ENCODE data around the gene ANAPC13. TPM values are rescaled to one million over a fixed set of nuclear protein-coding genes. Genes with fewer than 3 reads are reported as not detected.
A peak's percentile ranks its signal among the peaks of the same experiment; 100 is the strongest.

The ANAPC13 gene
- total RNA-seq, 1 experiment from 2014 or later, result 57.0 TPM

DNA sequence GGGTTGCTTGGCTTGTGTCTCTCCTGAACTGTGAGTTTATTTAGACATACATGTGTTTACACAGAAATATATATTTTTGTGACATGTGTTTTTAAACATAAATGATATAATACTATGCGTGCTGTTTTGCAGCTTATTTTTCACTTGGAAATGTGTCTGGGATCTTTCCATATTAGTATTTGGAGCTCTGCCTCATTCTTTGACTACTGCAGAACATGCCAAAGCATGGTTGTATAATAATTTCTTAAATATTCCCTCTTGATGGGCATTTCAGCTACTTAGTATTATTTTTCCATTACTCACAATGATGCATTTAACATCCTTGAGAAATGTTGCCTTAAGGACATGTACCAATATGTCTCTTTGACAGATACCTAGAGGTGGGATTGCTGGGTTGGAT is 19.5 kb downstream of the ANAPC13 start:
- intact Hi-C loops (cut with micrococcal nuclease; ENCODE audit: unreplicated experiment), result no loop called here
- Histone ChIP-seq H3K27me3 (replicated peaks; ENCODE audit: control insufficient read depth, insufficient read depth, low read length) (no peaks in the 10 kb centered on the region), H3K4me3 (ENCODE audit: low read depth, low read length) (no peak overlapping the region), H3K9me3 (no peaks in the 10 kb centered on the region), H3K36me3 (ENCODE audit: control insufficient read depth, insufficient read depth, low read length) (no peaks in the 10 kb centered on the region), H3K4me1 (no peaks in the 10 kb centered on the region)
- Mint-ChIP-seq H3K4me1 (ENCODE audit: low read depth, unreplicated experiment) (peaks cover 9% of the 10 kb centered on the region), H3K9me3 (ENCODE audit: unreplicated experiment) (no peaks in the 10 kb centered on the region), H3K36me3 (ENCODE audit: insufficient read depth, unreplicated experiment) (peaks cover 12% of the 10 kb centered on the region), H3K27me3 (ENCODE audit: insufficient read depth, unreplicated experiment) (no peaks in the 10 kb centered on the region), H3K4me3 (ENCODE audit: unreplicated experiment) (no peak overlapping the region), H3K27ac (ENCODE audit: unreplicated experiment) (no peak overlapping the region)
- DNase-seq, result no peak
- TF ChIP-seq, protein P1, sequence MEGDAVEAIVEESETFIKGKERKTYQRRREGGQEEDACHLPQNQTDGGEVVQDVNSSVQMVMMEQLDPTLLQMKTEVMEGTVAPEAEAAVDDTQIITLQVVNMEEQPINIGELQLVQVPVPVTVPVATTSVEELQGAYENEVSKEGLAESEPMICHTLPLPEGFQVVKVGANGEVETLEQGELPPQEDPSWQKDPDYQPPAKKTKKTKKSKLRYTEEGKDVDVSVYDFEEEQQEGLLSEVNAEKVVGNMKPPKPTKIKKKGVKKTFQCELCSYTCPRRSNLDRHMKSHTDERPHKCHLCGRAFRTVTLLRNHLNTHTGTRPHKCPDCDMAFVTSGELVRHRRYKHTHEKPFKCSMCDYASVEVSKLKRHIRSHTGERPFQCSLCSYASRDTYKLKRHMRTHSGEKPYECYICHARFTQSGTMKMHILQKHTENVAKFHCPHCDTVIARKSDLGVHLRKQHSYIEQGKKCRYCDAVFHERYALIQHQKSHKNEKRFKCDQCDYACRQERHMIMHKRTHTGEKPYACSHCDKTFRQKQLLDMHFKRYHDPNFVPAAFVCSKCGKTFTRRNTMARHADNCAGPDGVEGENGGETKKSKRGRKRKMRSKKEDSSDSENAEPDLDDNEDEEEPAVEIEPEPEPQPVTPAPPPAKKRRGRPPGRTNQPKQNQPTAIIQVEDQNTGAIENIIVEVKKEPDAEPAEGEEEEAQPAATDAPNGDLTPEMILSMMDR (IDR thresholded peaks at IDR 0.05; ENCODE audit: insufficient read depth in 1 of 2, low read depth in 1 of 2, low read length in 1 of 2, severe bottlenecking in 1 of 2, unreplicated experiment in 1 of 2), result no peak
- no TSS peak for BruUV-seq (replicated peaks)
- POLR2A ChIA-PET, result no interaction called here
- CTCF ChIA-PET, result no interaction called here

DNA sequence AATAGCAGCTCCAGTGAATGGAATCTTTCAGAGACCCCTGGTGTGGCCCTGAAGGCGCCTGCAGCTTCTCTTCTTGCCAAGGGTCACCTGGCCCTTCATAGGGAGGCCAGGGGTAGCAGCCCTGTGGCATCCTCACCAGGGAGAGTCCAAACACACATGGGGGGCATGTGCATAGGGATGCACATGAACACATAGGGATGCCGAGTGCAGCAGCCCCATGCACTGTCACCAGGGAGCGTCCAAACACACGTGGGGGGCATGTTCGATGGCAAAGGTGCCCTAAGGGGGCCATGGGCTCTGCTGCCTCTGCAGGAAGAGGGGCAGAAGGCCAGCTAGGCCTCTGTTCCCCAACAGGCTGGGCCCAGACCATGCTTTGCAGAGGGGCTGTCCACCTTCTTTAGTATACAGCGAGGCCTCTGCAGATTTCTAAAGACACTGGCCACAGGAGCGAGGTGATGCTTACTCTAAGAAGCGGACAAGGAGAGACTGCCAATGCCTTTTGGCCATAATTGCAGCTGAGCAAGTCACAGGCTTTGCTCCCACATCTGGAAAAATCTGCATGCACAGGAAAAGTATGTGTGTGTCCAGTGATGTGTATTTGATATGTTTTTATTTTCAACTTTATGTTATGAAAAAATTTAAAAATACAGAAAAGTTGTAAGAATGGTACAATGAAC is 21.0 kb downstream of the ANAPC13 start:
- Histone ChIP-seq H3K27me3 (replicated peaks; ENCODE audit: control insufficient read depth, insufficient read depth, low read length) (no peaks in the 10 kb centered on the region), H3K36me3 (ENCODE audit: control insufficient read depth, insufficient read depth, low read length) (no peaks in the 10 kb centered on the region), H3K9me3 (no peaks in the 10 kb centered on the region), H3K4me3 (ENCODE audit: low read depth, low read length) (no peak overlapping the region), H3K4me1 (no peaks in the 10 kb centered on the region)
- POLR2A ChIA-PET, result no interaction called here
- Mint-ChIP-seq H3K4me3 (ENCODE audit: unreplicated experiment) (no peak overlapping the region), H3K27ac (ENCODE audit: unreplicated experiment) (peak overlapping the region; percentile 60), H3K9me3 (ENCODE audit: unreplicated experiment) (no peaks in the 10 kb centered on the region), H3K27me3 (ENCODE audit: insufficient read depth, unreplicated experiment) (no peaks in the 10 kb centered on the region), H3K4me1 (ENCODE audit: low read depth, unreplicated experiment) (peaks cover 9% of the 10 kb centered on the region), H3K36me3 (ENCODE audit: insufficient read depth, unreplicated experiment) (peaks cover 12% of the 10 kb centered on the region)
- no peak for DNase-seq
- intact Hi-C loops (cut with micrococcal nuclease; ENCODE audit: unreplicated experiment), result no loop called here
- CTCF ChIA-PET, result no interaction called here
- BruUV-seq (replicated peaks), result no TSS peak
- TF ChIP-seq, protein P1 (IDR thresholded peaks at IDR 0.05; ENCODE audit: insufficient read depth in 1 of 2, low read depth in 1 of 2, low read length in 1 of 2, severe bottlenecking in 1 of 2, unreplicated experiment in 1 of 2), result no peak

DNA sequence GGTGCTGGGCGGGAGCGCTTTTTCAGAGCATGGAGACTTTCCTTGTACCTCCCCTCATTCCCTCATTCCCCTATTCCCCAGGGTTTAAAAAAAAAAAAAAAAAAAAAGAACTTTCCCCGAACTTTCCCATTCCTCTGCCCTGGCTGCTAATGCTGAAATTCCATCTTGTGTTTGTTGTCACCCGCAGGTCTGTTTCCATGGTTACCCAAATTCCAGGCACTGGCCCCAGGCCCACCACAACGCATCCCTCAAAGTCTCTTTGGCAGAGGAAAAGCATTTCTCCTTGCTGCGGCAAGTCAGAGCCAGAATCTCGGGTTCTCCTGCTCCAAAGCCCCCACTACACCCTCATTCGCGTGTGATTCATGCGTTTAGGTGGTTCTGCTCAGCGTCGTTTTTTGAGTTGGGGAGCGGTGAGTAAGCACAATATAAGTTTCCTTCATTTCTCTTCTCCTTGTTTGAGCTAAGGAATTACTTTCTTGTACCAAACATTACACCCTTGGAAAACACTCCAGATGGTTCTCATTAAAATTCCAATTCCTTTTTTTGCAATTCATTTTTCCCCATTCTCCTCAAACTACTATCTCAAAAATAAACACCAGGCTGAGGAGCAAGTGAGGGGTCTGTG is 21.6 kb downstream of the ANAPC13 start:
- H3K36me3 Mint-ChIP-seq (ENCODE audit: insufficient read depth, unreplicated experiment), result peaks cover 12% of the 10 kb centered on the region
- TF ChIP-seq, protein P1 (IDR thresholded peaks at IDR 0.05; ENCODE audit: insufficient read depth in 1 of 2, low read depth in 1 of 2, low read length in 1 of 2, severe bottlenecking in 1 of 2, unreplicated experiment in 1 of 2), result no peak
- intact Hi-C loops (cut with micrococcal nuclease; ENCODE audit: unreplicated experiment), result no loop called here
- Histone ChIP-seq H3K27me3 (replicated peaks; ENCODE audit: control insufficient read depth, insufficient read depth, low read length) (no peaks in the 10 kb centered on the region), H3K4me1 (no peaks in the 10 kb centered on the region), H3K36me3 (ENCODE audit: control insufficient read depth, insufficient read depth, low read length) (no peaks in the 10 kb centered on the region), H3K4me3 (ENCODE audit: low read depth, low read length) (no peak overlapping the region), H3K9me3 (no peaks in the 10 kb centered on the region)
- no peak for DNase-seq
- ChIA-PET CTCF (no interaction called here), POLR2A (no interaction called here)
- no peaks in the 10 kb centered on the region for H3K27me3 Mint-ChIP-seq (ENCODE audit: insufficient read depth, unreplicated experiment)
- peak overlapping the region; percentile 60 for H3K27ac Mint-ChIP-seq (ENCODE audit: unreplicated experiment)
- no peaks in the 10 kb centered on the region for H3K9me3 Mint-ChIP-seq (ENCODE audit: unreplicated experiment)
- H3K4me3 Mint-ChIP-seq (ENCODE audit: unreplicated experiment), result no peak overlapping the region
- no TSS peak for BruUV-seq (replicated peaks)
- peaks cover 9% of the 10 kb centered on the region for H3K4me1 Mint-ChIP-seq (ENCODE audit: low read depth, unreplicated experiment)

All from Caco-2 (cell line).